HuH-7.5 (cell line): ENCODE results near the gene GDF7.

Experiments used
- DNase-seq: peaks from one replicate; pipeline ENCODE4 v3.0.0; 2011; ENCODE audit warnings: low spot score

GDF7 gene

DNA sequence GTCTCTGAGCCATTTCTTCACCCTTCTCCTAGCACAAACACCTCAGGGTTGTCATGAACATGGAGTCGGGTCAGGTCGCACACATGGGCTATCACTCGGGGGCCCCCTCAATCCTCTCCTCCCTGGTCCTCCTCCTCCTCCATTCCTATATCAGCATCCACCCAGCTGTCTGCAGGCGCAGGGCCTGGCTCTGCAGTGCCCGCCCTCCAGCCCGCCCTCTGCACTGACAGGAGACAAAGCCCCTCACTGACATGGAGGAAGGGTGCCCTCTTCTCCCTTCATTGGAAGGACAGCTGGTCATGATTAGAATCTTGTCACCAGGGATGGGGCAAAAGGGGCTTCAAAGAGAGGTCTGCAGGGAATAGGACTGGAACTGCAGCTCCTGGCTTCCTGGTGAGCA is 37.8 kb upstream of the GDF7 start:
- DNase-seq, result no peak

DNA sequence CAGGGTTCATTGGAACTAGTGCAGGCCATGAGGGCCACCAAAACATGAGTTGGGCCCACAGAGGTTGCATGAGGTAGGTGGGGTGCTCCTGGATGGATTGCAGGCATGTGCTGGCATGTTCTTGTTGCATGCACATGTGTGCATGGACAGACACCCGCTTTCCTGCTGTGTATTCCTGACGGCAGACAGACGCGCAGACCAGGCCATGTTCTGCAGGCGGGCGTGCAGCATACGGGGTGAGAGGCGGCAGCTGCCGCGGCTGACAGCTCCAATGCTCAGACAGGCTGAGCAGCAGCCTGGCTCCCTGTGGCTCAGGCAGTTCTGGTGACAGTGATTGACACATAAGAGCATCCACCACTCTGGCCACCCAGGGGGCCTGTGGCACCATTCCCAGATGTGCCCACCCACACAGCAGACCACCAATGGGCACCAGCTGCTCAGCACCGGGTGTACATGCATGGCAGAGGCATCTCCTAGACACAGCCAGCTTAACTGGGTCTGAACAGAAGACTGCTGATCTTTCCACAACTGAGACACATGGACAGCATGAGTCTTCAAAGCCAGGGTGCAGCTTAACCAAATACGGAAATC is 37.3 kb upstream of the GDF7 start:
- no peak for DNase-seq

- DNase-seq, result no peak
Observed at GRCh38 chr2:20630967-20631366, 36.0 kb upstream of the GDF7 start.

GRCh38 chr2:20631617-20632307 is 35.2 kb upstream of the GDF7 start:
- no peak for DNase-seq

DNA sequence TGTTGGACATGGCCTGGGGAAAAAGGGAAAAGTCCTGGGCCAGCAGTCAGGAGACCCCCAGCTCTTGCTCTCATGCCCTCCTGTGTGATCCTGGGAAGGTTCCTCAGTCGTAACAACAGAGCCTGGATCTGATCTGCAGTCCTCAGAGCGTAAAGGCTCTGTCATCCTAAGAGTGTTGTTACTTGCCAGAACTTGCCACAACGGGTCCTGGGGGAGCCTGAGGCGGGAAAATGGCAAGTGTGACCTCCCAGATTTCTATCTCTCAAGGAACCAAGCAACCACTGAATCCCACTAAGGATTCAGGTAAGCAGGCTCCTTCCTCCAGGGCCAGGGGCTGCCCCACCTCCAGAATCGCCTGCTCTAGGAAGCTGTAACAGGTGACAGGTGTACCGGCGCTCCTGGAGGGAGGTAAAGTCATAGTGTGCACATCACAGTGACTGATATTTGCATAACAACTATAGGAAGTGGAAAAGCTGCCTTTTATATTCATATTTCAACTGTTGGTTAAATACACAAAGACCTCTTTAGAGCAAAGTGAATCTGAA is 34.4 kb upstream of the GDF7 start:
- DNase-seq, result no peak

DNA sequence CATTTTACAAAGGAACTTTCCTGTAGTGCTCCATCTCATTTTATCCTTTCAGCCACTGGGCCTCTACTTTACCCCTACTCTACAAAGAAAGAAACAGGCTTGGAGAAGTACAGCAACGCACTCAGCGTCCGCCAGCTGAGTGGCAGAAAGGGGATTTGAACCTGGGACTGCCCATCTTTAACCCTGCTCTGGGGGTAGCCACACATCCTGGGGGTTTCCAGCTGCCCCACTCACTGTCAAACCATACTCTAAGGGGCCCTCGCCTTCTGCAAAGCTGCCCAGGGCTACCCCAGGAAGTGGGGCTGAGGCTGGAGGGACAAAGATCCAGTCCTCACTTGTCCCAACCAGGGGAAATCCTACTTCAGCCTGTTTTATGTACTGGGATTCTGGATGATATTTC is 33.9 kb upstream of the GDF7 start:
- DNase-seq, result no peak

DNA sequence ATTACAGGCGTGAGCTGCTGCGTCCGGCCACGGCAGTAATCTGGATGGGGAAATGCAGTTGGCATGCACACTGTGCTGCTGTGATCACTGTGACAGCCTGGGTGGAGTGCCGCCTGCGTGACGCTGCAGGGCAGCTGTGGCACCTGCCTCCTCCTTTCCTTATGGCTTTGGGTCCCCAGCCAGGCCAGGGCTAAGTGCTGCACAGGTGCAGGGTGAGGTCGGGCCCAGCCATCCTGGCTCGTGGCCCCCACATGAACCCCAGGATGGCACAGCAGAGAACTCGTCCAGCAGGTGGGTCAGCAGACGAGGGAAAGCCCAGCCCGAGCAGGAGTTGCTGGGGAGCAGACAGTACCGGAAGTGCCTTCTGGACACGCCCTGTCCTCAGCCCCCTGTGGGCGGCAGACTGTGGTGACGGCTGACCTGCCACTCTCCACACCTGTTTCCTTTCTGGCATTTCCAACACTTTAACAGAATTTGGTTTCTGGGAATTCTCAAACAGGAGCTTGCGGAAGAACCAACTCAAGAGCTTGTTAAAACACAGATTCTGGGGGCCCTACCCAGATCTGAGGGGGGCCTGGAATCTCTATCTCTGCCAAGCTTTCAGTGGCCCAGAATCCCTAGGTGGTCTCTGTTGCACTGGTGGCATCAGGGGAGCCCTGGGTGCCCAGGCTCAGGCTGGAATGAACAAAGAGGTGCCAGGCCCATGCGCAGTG is 33.0 kb upstream of the GDF7 start:
- DNase-seq, result peak; percentile 31

- no peak for DNase-seq
Observed at GRCh38 chr2:20634507-20635112, 32.3 kb upstream of the GDF7 start.

DNA sequence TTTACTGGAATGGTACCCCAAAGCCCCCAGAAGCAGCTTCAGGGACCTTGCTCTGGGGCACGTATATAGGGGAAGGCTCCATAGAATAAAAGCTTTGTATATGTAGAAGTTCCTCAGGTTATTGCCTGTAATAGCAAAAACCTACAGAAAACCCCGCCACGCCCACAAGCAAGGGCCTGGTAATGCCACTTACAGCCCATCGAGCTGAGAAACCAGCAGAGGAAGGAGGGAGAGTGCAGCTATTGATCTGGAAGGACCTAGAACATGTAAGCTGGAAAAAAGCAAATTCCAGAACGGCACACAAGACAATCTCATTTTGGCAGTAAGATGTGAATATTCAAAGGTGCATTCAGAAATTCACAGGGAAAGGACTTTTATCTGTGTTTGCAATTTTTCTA is 31.8 kb upstream of the GDF7 start:
- DNase-seq, result no peak

- peak; percentile 93 for DNase-seq
Observed at GRCh38 chr2:20635675-20636584, 31.0 kb upstream of the GDF7 start.

- no peak for DNase-seq
Observed at GRCh38 chr2:20637147-20637546, 29.8 kb upstream of the GDF7 start.

GRCh38 chr2:20638014-20638413 is 28.9 kb upstream of the GDF7 start:
- DNase-seq, result no peak

GRCh38 chr2:20638646-20639430 is 28.1 kb upstream of the GDF7 start:
- DNase-seq, result no peak

- no peak for DNase-seq
Observed at GRCh38 chr2:20640411-20641122, 26.4 kb upstream of the GDF7 start.

DNA sequence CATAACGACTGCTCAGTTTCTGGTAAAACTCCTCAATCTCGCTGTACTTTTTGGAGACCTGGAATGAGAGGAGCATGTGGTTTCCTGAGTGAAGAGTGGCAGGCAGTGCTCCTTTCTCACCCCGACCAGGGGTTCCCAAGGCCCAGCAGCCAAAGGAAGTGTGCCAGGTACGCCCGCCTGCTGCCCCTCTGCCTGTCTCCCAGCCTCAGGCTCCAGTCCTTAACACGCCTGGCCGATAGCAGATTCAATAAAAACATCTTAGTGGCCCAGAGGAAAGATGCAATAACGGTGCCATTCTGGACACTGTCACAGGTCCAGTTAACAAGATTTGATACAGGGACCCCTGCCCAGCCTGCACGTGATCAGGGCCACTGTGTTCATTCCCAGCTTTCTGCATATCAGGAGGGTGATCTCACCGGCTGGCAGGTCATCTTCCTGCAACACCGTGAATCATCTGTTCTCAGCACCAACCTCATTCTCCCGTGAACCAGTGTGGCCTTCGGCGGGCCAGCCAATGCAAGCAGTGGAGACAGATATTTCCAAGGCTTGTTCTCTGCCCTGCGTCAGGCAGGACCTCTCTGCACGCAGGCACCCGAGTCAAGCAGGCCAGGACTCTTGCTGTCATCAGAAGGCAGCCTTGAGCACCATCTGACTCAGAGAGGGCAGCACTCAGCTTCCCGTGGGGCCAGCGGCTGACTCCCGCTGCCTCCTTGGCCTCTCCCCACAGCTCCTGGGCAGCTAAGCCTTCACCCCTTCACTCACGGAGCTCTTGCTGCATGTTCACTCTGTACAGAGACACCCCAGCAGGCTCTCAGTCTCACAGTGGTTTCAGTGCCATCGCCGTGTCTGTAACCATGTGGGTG is 25.6 kb upstream of the GDF7 start:
- DNase-seq, result no peak

- DNase-seq, result peak; percentile 95
Observed at GRCh38 chr2:20642055-20642971, 24.6 kb upstream of the GDF7 start.

DNA sequence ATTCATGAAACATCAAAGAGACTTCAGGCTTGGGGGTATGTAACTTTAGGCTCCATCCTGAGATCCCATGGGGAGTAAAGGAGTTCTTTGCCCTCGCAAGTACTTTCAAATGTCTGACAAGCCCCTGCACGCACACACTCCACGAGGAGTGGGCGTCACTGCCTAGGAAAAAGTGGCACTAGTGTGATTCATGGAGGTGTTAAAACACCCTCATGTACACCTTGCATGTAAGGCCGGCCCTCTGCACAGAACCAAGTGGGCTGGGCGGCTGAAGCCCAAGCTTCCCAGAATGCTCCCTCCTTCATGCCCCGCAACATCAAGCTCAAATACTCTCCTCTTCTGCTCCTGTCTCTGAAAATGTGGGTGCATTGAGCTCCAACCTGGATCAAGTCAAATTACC is 23.9 kb upstream of the GDF7 start:
- DNase-seq, result no peak

- no peak for DNase-seq
Observed at GRCh38 chr2:20643826-20644225, 23.1 kb upstream of the GDF7 start.
